Stimulated activated CD8-positive, alpha-beta memory T cell treated with anti-CD3 and anti-CD28 coated beads, Interleukin-15, amount 100 ng/mL, for 24 hours (primary cell): ENCODE data around the gene COL4A1.
"Not testable (repeated sequence)": the region's sequence is repeated elsewhere in the genome, so short reads cannot be mapped to it uniquely, and the experiment has no call there.

Experiments used
- DNase-seq: peaks from one replicate; pipeline ENCODE4 v3.0.0-alpha.2; 2020; ENCODE audit warnings: low read depth

Gene COL4A1

DNA sequence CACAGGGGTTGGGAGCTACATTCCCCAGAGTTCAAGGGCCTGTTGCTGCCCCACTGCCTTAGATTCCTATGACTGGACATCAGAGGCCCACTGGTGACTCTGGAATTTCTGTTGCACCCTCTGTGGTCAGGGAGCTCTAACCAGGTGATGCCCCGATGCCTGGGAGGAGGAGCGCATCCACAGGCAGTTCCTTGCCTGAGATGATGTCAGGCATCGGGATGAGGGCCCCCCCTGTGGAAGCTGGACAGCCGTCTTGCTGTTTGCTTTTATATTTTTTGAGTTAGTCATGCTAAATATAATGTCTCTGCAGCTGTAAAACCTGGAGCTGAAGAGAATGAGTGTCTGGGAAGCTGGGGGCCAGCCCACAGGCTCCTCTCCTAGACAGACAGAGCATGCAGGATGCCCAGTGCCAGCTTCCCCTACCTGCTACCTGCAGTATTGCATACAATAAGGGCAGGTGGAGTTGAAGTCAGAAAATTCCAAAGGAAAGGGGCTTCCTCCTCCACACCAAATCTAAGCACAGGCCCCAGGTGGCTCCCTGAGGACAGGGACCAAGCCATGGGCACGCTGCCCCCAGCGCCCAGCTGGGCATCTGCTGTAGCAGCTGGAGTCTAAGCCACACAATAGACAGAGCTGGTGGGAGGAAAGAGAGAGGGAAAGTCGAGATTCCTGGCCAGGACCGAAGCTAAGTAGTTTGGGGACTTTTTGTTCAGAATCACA, 16.4 kb upstream of the COL4A1 start:
- no peak for DNase-seq

DNA sequence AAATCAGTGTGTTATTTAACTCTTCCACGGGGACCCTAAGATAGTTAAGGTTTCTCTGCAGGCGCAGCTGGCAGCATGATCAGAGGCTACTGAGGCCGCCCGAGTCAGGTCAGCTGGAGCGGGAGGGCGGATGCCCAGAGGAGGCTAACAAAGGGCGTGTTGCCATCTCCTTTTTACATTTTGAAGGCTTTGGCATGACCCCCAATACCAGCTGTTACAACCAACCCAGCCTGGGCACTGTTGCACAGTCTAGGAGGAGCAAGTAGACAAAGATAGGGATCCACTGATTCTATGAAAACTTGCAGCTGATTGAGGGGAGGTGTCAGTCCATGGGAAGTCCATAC, 15.8 kb upstream of the COL4A1 start:
- no peak for DNase-seq

DNA sequence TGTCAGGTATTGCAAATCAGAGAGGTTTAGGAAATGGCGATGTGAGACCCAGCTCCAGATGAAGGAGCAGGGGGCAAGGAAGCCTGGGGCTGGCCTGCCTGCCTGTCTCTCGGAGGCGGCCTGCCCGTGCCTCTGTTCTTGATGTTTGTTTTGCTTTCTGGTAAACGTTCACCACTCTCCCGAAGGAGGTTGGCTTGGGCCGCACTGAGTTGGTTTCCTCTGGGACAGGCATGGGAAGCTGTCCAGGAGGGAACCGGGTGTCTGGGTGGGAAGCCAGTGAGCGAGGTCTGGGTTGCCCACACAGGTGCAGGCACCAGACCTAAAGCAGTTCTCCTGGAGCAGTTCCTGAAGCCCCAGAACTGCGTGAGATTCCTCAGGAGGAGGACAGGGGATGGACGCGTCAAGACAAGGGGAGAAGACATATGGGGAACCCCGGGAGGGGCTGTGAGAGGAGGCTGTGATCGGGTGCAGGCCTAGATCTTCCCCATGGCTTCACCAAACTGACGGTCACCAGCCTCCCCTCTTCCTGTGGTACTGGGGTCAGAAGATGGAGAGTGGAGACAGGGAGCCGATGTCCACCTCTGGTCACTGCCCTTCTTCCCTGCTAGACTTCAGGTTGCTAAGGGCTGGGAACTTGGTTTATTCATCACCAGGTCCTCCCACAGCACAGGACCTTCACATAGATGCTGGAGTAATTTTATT, 15.3 kb upstream of the COL4A1 start:
- no peak for DNase-seq

DNA sequence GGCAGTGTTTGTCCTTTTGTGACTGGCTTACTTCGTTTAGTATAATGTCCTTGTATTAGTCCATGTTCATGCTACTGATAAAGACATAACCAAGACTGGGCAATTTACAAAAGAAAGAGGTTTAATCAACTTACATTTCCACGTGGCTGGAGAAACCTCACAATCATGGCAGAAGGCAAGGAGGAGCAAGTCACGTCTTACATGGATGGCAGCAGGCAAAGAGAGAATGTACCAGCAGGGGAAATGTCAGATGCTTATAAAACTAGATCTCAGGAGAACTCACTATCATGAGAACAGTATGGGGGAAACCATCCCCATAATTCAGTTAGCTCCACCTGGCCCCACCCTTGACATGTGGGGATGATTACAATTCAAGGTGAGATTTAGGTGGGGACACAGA, 14.6 kb upstream of the COL4A1 start:
- not testable (repeated sequence) for DNase-seq

DNA sequence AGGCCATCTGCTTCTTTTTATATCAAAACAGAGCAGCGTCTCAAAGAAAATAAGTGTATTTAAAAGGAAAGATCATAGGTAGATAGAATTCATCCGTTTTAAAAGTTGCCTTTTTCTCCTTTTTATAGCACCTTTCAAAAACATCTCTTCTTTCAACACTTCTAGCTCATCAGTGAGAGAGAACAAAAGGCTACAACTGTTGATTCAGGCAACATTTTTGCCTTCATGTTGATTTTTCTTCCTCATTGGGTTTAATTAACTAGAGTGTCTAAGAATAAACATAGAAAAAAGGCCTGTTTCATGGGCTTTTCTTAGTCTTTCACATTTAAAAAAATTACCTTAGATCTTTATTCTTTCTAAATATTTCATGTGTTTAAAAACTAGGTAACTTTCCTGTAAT, 13.7 kb upstream of the COL4A1 start:
- DNase-seq = no peak

DNA sequence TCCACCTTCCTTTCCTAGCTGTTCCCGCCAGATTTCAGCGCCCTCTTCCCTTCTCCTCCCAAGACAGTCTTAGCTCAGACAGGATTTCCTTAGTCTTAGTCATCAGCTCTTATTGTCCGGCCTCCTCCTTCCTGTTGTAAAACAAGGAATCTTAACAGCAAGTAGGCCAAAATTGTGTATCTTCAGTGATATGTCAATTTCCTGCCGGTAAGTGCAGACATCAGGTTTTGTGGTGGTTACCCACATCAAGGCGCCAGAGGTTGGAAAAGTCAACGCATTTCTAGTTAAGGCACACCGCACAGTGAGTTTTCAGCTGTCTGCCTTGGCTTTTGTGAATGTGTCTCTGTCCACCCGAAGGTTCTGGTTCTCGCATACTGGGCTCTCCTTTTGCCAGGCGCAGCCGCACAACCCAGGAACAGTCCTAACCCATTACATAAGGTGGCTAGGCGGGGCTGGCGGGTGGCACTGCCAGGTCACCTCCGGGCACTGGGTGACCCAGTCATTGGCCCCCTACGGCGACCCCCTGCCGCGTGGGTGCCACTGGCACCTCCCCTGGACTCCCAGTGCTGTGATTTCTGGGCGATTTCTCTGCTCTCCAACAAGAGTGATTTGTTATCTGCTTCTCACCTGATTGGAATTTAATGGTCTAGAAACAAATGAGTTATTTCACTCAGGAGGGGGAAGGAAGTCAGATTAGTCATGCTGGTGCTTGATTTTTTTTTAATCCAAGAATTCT, 13.0 kb upstream of the COL4A1 start:
- no peak for DNase-seq

DNA sequence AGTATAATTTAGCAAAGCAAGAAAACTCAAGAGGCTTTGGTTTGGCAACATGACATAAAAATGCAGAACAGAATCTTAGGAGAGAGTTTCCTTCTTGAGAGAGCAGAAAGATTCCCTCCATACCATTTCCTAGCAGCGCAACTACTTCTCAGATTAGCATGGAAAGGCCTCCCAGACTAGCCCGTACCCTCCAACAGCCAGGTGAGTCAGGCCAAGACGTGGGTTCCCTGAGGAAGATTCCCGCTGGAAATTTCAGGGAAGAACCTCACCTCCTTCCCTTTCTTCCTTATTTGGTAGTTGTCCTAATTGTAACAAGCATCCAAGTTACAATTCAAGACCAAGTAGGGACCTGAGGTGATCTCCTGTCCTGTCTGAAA, 12.4 kb upstream of the COL4A1 start:
- DNase-seq = no peak

DNA sequence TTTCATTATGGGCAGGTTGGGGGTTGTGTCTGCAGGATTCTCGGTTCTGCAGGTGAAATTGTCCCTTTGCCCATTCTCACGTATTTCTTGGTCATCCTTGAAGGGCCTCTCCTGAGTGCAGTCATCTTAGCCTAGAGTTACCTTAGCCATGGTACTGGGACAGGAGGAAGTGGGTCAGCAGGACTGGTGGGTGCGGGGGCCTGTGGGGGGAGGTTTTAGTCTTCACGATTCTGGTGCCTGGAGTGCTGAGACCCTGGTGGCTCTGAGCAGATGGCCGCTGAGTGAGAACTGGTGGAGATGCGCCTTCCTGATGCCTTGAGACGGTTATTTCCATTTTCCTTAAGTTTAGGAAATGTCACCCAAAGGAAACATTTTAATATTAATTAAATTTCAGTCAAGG, 12.0 kb upstream of the COL4A1 start:
- DNase-seq = no peak

DNA sequence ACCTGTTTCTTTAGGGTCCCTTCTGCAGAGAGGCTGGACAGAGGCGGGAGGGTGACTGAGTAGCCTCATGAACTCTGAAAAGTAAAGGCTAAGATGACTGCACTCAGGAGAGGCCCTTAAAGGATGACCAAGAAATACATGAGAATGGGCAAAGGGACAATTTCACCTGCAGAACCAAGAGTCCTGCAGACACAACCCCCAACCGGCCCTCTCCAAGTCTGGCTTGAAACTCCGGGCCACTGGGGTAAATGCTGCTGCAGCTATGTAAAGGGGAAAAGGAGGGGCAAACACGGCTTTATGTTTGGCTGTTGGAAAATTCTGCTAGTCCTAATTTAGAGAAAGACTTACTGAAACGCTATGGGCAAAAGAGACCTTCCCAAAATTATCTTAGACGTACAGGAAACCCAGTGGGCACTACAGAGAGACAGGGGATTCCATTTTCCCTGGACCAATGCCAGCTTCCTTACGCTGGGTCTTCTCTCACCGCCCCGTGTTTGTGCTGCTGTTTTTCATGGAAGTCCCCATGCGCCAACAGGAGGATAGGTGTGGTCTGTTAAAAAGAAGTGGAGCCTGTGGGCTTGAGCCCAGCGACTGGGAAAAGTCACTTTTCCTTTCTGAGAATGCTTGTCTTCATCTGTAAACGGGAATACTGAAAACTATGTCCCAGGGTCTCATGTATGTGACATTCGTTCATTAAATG, 10.7 kb upstream of the COL4A1 start:
- no peak for DNase-seq

DNA sequence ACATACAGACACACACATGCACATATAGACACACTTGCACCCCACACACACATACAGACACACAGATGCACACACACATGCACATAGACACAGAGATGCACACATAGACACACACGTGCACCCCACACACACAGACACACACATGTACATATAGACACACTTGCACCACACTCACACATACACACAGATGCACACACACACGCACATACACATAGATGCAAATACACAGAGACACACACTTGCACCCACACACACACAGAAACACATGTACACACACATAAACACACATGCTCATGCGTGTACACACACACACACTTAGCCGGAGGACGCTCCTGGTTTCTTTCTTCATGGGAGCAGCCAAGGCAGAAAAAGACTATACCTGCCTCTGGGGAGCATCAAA, 10.1 kb upstream of the COL4A1 start:
- no peak for DNase-seq

DNA sequence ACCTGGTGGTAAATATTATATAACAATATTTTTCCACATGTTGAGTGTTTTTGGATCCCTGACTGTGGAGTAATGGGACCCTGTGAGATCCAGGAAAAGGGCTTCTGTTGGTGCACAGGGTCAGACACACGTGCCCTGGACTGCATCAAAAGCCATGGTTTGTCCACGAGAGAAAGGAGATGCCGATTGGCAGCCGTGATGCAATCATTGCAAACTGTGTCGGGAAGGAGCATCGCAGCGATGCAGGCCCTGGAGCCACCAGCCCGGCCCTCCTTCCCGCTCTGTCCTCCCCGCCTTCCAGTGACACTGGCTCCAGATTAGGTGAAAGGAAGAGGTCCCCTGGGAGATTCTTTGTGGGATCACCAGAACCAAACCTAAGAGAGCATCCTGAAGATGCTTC, 9.2 kb upstream of the COL4A1 start:
- DNase-seq = no peak

DNA sequence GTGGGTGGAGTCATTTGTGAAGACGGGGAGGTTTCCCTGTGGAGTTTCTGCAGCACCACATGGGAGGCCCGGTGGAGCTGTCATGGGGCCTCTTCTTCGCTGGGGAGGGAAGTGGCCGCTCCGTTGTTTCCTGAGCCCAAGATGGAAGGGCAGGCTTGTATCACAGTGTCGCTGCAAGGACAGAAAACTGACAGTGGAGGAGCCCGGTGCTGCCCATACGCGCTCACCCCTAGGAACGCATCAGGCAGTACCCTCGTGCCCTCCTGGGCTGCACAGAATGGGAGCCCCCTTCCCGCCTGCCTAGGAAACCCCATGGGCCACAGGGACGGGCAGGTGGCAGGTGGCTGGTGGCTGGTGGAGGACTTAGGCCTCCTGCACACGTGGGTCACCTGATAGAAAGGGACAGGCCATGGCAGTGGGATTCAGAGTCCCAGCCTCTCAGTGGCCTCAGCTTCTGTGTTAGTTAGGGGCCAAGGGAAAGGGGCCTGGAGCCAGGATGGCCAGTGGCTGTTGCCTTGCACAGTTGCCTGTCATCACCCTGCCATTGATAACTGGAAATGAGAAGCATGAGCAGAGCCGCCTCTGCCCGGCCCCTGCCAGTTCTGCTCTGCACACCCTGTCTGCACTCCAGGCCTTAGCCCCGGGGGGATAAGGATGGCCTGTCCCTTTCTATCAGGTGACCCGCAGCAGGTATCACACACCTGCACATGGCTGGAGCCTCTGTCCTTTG, 7.7 kb upstream of the COL4A1 start:
- DNase-seq = no peak

DNA sequence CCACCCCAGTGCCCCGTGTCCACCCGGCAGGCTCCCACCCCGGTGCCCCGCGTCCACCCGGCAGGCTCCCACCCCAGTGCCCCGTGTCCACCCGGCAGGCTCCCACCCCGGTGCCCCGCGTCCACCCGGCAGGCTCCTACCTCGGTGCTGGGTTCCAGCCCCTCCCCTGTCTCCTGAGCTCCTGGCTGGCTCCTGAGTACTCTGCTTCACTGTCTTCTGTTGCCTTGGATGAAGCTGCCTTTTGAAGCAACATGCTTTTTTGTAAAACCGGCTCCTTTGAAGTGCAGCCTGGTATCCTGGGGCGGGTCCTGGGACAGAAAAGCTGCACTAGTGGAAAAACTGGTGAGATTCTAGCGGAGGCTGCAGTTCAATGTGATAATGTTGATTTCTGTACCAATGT, 6.8 kb upstream of the COL4A1 start:
- DNase-seq = not testable (repeated sequence)

DNA sequence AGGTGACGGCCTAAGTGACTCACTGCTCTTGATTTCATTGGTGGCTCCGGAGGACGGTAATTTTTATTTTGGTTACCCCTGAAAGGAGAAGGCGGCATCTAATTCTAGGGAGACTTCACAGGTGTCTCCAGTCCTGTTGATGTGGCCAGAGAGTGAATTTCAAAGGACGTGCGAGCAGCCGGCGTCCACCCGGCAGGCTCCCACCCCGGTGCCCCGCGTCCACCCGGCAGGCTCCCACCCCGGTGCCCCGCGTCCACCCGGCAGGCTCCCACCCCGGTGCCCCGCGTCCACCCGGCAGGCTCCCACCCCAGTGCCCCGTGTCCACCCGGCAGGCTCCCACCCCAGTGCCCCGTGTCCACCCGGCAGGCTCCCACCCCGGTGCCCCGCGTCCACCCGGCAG, 6.3 kb upstream of the COL4A1 start:
- not testable (repeated sequence) for DNase-seq

DNA sequence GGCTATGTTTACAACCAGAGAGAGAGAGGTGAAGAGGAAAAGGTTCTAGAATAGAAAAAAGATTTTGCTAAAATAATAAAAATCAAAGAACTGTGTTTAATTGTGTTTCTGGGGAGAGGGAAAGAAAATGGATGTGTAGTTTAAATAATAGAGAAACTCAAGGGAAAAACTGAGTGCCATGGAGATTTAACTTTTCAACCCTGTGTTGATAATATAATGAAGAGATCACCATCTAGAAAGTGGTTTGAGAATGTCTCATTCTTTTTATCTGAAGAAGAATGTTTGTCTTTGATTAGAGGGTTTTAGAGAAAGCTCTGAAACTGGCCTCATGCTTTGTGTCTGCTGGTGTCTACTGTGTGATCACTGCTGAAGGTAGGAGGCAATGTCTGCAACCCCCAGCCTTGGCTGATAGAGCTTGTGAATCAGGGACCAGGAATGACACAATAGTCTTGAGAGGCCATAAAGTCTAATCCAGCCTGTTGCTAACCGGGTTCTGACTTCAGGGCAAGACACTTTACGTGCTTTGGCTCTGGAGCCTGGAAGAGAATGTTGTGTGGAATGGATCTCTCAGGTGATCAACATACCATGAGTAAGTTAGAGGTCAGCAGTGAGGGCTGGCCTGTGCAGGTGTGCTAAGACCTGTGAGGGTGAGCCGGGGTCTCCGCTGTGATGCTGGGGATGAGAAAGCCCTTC, 5.5 kb upstream of the COL4A1 start:
- DNase-seq = no peak

DNA sequence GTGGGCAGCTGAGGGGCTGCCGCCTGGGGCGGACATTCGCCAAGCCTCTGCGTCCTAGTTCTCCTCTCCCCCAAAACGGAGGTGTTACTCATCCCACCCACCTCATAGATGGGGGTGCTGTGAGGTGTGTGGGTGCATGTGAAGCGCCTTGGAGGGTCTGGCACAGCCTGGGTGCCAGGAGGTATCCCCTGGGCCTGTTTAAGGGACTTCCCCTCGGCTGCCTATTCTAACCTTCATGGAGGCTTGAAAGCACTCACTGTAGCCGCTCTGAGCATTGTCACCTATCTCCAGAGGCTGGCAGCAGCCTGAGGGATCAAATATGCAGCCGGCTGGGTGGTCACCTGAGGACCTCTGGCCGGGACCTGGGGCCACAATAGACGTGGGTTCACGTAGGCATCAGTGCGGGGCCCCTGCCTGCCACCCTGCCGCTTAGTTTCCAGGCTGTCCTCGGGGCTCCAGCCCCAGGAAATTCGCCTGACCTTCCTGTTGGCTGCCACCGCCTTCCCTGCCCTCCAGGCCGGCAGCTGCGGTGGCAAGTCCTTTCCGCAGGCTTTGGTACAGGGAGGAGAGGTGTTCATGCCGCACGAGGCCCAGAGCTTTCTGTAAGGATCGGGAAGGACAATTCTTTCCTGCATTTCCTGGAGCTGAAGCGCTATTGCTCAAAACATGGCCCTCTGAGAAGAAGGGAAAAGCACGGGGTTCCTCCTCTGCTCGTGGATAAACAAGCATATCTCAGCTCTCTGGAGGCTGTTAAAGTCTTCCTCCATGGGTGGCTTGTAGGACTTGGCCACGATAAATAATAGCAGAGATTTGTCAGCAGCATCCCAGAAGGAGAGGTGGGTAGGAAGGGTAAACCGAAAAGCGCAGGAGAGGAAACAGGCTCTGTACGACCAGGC, 4.7 kb upstream of the COL4A1 start:
- no peak for DNase-seq

DNA sequence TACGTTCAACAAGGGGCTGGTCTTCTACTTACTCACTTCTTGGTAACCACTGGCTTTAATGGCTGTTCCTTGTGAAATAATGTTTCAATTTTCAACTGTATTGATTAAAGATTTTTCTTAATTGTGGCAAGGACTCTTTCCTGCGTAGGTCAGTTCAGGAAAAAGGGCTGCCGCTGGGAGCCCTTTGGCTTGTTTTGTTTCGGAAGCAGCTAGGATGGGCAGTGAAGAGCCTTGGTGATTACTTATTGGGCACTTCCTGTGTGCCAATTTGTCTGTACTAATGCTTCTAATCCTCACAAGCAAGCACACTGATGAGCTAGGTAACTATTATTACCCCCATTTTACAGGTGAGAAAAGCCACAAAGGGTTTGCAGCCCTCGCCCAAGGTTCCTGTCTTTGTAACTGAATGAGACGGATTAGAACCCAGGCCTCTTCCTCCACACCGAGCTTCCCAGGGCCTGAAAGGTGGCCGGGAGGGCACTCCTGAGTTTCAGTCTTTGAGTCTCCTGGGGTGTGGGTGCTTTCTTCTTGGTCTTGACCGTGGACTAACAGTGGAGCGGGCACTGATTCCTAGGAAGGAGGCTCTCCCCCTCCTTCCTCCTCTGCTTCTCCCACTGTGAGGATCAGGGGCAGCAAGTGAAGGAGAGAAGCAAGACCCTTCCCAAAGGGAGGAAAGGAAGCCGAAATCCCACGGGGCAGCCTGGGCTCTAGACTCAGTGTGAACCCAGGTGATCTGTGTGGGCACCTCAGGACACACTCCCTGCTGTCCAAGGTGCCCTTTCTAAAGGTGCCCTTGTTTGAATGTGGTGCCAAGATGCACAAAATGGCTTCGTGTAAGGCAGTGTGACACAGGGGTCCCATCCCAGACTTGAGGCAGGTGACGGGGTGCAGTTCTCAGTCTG, 3.8 kb upstream of the COL4A1 start:
- DNase-seq = no peak

DNA sequence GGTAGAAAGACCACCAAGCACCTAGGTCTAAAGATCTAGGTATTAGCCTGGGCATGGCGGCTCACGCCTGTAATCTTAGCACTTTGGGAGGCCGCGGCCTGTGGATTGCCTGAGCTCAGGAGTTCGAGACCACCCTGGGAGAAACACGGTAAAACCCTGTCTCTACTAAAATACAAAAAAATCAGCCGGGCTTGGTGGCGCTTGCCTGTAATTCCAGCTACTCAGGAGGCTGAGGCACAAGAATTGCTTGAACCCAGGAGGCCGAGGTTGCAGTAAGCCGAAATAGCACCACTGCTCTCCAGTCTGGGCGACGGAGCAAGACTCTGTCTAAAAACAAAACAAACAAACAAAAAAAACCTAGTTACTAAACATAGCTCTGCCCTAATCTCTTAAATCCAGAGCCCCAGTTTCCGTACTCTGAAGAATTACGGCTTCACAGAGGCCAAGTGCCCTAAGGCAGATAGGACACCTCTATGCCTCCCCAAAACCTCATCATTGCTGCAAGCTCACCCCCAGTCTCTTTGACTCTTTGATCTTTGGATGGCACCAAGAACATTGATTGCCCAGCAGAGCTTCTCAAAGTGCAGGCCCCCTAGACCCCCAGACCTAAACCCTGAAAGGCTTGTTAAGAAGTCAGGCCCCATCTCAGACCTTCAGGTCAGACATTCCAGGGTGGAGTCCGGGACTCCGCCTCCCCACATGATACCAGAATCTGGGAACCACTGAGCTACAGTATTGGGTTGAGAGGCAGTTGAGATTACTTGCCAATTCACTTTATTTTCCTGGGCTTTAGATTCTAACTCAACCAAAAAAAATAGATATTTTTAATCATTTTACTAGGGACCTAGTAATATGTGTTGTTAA, 2.9 kb upstream of the COL4A1 start:
- DNase-seq = no peak
